ENCODE results near the gene SLC15A4. TPM values are rescaled to one million over a fixed set of nuclear protein-coding genes. Genes with fewer than 3 reads are reported as not detected.

Gene SLC15A4
- total RNA-seq, 1 donor from 2014 or later, result 24.6 TPM

GRCh38 chr12:128814411-128815261 lies 9.1 kb downstream of the SLC15A4 start:
- H3K27me3 Mint-ChIP-seq, result no peaks in the 10 kb centered on the region
- no peaks in the 10 kb centered on the region for H3K9me3 Mint-ChIP-seq
- peaks cover 26% of the 10 kb centered on the region for H3K36me3 Mint-ChIP-seq
- H3K4me3 Mint-ChIP-seq, result no peak overlapping the region
- DNase-seq (ENCODE audit: extremely low spot score, unreplicated experiment), result no peak
- H3K27ac Mint-ChIP-seq, result no peak overlapping the region
- peaks cover 35% of the 10 kb centered on the region for H3K4me1 Mint-ChIP-seq (ENCODE audit: unreplicated experiment)
- no peak for TF ChIP-seq CTCF (conservative IDR thresholded peaks at IDR 0.05)

GRCh38 chr12:128813883-128814282 lies 9.9 kb downstream of the SLC15A4 start:
- no peaks in the 10 kb centered on the region for H3K9me3 Mint-ChIP-seq
- no peak for DNase-seq (ENCODE audit: extremely low spot score, unreplicated experiment)
- H3K4me3 Mint-ChIP-seq, result no peak overlapping the region
- H3K27ac Mint-ChIP-seq, result no peak overlapping the region
- TF ChIP-seq CTCF (conservative IDR thresholded peaks at IDR 0.05), result no peak
- no peaks in the 10 kb centered on the region for H3K27me3 Mint-ChIP-seq
- H3K4me1 Mint-ChIP-seq (ENCODE audit: unreplicated experiment), result peaks cover 29% of the 10 kb centered on the region
- H3K36me3 Mint-ChIP-seq, result peaks cover 26% of the 10 kb centered on the region

GRCh38 chr12:128813392-128813791 lies 10.4 kb downstream of the SLC15A4 start:
- H3K4me1 Mint-ChIP-seq (ENCODE audit: unreplicated experiment), result peaks cover 25% of the 10 kb centered on the region
- no peak overlapping the region for H3K4me3 Mint-ChIP-seq
- H3K9me3 Mint-ChIP-seq, result no peaks in the 10 kb centered on the region
- H3K36me3 Mint-ChIP-seq, result peaks cover 30% of the 10 kb centered on the region
- TF ChIP-seq CTCF (conservative IDR thresholded peaks at IDR 0.05), result no peak
- no peaks in the 10 kb centered on the region for H3K27me3 Mint-ChIP-seq
- no peak overlapping the region for H3K27ac Mint-ChIP-seq
- DNase-seq (ENCODE audit: extremely low spot score, unreplicated experiment), result no peak

GRCh38 chr12:128811806-128812205 lies 12.0 kb downstream of the SLC15A4 start:
- DNase-seq (ENCODE audit: extremely low spot score, unreplicated experiment), result no peak
- TF ChIP-seq CTCF (conservative IDR thresholded peaks at IDR 0.05), result no peak
- no peaks in the 10 kb centered on the region for H3K9me3 Mint-ChIP-seq
- H3K27me3 Mint-ChIP-seq, result no peaks in the 10 kb centered on the region
- H3K4me3 Mint-ChIP-seq, result no peak overlapping the region
- peaks cover 9% of the 10 kb centered on the region for H3K4me1 Mint-ChIP-seq (ENCODE audit: unreplicated experiment)
- H3K36me3 Mint-ChIP-seq, result peaks cover 34% of the 10 kb centered on the region
- H3K27ac Mint-ChIP-seq, result no peak overlapping the region

- no peak overlapping the region for H3K27ac Mint-ChIP-seq
- H3K9me3 Mint-ChIP-seq, result no peaks in the 10 kb centered on the region
- peaks cover 9% of the 10 kb centered on the region for H3K4me1 Mint-ChIP-seq (ENCODE audit: unreplicated experiment)
- peaks cover 39% of the 10 kb centered on the region for H3K36me3 Mint-ChIP-seq
- TF ChIP-seq CTCF (conservative IDR thresholded peaks at IDR 0.05), result no peak
- DNase-seq (ENCODE audit: extremely low spot score, unreplicated experiment), result no peak
- H3K4me3 Mint-ChIP-seq, result no peak overlapping the region
- H3K27me3 Mint-ChIP-seq, result no peaks in the 10 kb centered on the region
Observed at GRCh38 chr12:128810182-128811127, 13.3 kb downstream of the SLC15A4 start.
